GM21528 (cell line): Measurements from ENCODE around the gene HCFC1R1.
"Not testable (repeated sequence)": the region's sequence is repeated elsewhere in the genome, so short reads cannot be mapped to it uniquely, and the experiment has no call there.

Experiments used
- ATAC-seq: cut with Tn5 transposase; IDR thresholded peaks from one replicate; pipeline ENCODE4 v1.9.1; 2021; ENCODE audit warnings: mild to moderate bottlenecking, moderate library complexity; ENCODE audit not compliant: unreplicated experiment, low FRiP score

HCFC1R1 gene, protein sequence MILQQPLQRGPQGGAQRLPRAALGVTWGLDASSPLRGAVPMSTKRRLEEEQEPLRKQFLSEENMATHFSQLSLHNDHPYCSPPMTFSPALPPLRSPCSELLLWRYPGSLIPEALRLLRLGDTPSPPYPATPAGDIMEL

DNA sequence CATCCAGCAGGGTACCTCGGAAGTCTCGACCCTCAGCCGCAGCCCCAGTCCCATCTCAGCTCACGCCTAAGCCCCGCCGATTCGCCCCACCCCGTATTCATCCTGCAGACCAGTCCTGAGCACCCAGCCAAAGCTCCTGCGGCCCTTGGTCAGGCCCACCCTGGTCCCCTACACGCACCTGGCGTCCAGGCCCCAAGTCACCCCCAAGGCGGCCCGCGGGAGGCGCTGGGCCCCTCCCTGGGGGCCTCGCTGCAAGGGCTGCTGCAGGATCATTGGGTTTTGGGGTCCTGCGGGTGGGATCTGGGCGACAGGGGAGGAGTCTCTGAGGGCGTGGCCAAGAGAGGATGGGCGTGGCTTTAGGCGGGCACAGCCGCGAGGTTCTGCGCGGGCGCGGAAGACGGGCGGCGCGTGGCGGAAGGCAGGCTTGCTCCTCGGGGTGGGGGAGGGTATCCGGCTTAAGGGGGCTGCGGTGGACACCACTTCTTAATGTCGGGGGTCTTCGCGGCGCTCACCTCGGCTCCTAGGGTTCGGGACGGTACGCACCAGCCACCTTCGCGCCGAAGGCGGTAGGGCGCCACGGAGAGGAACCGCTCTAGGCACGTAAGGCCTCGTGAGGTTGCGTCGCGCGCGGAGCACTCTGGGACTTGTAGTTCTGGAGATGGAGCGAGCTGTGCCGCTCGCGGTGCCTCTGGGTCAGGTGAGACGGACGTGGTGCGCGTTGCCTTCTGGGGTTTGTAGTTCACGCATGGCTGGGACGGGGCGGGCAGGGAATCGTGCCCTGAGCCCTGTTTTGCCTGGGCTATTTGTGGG is at the start of gene HCFC1R1, which contains the start of gene THOC6:
Gene HCFC1R1 (minus strand): TSS at position 274 of the 810 bp plus-strand sequence. CDS start 1 bp downstream, at position 273.
Gene THOC6 (plus strand): TSS at position 367 of the 810 bp plus-strand sequence. CDS start 292 bp downstream, at position 659.
- peak; percentile 74 for ATAC-seq

DNA sequence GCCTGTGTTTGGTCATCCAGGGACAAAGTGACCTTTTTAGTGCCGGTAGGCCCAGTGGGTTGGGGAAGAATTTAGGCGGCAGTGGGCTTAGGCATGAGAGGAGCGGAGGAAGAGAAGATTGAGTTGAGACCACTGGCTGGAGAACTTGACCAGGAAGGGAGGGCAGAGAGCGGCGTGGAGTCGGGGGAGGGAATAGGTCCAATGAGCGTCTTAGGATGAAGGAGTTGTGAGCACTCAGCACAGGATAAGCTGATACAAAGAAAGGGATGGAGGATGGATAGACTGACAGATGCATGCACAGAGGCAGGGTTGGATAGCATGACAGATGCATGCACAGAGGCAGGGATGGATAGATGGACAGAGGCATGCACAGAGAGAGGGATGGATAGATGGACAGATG is 49.7 kb upstream of the HCFC1R1 start:
- no peak for ATAC-seq

DNA sequence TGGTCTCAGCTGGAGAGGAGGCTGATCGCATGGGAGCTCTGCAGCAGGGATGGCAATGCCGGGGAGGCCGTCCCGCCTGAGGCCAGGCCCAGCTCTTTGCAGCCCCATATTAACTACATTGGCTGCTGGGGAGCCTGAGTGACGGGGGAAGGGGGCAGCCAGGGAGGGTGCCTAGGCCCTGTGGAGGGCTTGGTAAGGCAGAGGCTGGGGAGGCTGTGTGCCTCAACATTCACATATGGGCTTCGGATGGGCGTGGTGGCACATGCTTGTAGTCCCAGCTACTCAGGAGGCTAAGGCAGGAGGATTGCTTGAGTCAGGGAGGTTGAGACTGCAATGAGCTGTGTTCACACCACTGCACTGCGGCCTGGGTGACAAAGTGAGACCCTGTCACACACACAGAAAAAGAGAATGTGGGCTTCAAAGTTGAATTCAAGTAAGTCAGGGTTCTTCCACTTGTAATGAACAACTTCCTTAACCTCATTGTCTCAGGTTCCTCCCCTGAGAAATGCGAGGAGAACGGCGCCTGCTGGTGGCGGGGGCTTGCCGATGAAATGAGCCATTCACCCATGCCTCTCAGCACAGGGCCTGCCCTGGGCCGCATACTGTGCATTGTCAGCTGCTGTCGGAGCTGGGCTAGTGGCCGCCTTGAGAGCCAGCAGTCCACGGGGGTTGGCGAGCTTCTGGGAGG is 49.0 kb upstream of the HCFC1R1 start:
- ATAC-seq = not testable (repeated sequence)

DNA sequence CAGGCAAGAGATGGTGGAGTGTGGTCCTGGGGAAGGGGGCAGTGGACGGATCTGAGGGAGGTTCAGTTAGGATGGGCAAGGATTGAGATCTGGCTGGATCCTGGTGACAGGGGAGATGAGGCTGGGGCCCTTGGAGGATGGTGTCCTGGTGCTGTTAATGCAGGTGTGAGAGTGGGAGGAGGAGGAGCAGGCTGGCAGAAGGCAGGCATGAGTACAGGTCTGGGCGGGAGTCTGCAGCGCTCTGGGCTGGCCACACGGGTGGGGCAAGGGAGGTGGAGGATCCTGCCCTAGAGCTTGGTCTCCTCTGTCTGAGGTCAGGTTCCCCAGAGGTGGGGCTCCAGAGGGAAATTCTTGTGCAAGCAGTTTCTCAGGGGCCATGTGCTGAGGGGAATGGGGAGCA is 48.4 kb upstream of the HCFC1R1 start:
- ATAC-seq = not testable (repeated sequence)

DNA sequence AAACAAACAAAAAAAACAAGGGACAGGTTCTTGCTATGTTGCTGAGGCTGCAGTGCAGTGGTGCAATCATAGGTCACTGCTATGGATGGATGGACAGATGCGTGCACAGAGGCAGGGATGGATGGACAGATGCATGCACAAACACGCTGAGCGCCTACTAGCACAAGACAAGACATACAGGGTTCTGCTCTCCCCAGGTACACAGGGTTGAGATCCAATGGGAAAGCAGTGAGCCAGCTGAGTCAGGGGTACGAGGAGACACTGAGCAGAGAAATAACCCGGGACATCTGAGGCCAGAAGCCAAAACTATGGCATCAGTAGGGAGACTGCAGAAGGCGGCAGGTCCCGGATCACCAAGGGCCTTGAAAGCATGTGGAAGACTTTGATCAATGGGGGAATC is 47.9 kb upstream of the HCFC1R1 start:
- no peak for ATAC-seq

DNA sequence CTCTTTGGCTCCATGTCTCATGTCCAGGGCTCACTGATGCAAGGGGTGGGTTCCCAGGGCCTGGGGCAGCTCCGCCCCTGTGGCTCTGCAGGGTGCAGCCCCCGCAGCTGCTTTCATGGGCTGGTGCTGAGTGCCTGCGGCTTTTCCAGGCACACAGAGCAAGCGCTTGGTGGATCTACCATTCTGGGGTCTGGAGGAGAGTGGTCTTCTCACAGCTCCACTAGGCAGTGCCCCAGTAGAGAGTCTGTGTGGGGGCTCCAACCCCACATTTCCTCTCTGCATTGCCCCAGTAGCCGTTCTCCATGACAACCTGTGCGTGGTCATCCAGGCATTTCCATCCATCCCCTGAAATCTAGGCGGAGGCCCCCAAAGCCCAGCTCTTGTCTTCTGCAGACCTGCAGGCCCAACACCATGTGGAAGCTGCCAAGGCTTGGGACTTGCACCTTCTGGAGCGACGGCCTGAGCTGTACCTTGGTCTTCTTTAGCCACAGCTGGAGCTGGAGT is 46.9 kb upstream of the HCFC1R1 start:
- no peak for ATAC-seq

DNA sequence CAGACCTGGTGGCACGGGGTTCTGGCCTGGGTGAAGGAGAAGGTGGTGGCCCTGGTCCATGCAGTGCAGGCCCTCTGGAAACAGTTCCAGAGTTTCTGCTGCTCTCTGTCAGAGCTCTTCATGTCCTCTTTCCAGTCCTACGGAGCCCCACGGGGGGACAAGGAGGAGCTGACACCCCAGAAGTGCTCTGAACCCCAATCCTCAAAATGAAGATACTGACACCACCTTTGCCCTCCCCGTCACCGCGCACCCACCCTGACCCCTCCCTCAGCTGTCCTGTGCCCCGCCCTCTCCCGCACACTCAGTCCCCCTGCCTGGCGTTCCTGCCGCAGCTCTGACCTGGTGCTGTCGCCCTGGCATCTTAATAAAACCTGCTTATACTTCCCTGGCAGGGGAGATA is 45.4 kb upstream of the HCFC1R1 start:
- not testable (repeated sequence) for ATAC-seq

DNA sequence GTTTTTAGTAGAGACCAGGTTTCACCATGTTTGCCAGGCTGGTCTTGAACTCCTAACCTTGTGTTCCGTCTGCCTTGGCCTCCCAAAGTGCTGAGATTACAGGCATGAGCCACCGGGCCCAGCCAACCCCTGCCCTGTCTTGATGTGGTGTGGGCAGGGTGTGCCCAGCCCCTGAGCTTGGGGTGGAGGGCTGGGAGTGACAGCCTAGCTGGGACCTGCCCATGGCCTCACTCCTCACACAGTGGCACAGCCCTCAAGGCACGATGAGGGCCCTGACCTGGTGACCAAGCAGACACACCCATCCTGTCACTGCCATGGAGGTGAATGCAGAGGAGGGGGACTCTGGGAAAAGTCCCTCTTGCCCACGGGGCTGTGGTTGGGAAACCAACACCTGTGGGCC is 44.7 kb upstream of the HCFC1R1 start:
- ATAC-seq = no peak

DNA sequence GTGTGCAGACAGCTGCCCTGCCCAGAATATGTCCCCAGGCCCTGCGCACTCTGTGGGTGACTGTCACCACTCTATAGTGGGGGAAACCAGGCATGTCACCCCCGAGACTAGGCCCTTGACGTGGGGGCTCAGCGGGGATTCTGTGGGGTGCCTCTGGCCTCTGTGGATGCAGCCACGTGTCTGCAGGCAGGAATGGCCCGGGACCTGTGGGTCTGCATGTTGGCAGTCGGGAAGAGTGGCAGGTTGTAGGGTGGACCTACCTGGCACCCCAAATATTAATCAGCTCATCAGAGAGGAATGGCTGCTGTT is 42.7 kb upstream of the HCFC1R1 start:
- ATAC-seq = no peak

DNA sequence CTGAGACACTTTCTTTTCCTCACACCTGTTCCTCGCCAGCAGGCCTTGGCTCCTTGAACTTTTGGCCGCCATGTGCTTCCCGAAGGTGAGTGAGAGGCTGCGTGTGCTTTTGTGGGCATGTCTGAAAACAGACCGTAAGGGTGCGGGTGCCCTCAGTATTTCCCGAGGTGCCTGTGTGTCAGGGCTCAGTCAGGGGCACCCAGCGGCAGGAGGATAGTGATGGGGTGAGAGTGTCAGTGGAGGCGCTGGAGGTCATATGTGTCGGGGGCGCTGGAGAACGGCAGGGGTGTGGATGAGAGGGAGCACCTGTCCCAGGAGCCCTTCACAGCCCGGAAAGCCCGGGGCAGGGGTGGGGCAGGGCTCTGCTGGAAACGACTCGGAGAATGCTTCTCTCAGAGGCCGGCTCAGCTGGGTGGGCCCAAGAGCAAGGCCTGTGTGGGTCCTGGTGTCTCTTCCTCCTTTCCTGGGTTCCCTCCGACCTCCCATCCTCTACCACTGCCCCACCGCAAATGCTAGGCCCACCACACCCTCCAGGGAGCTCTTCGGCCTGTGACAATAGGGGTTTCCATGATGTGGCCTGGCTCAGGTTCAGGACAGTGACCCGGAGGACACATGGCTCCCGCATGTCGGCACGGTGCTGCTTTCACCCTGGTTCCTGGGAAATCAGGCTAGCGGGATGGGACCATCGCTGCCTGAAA is 42.1 kb upstream of the HCFC1R1 start:
- ATAC-seq = no peak

DNA sequence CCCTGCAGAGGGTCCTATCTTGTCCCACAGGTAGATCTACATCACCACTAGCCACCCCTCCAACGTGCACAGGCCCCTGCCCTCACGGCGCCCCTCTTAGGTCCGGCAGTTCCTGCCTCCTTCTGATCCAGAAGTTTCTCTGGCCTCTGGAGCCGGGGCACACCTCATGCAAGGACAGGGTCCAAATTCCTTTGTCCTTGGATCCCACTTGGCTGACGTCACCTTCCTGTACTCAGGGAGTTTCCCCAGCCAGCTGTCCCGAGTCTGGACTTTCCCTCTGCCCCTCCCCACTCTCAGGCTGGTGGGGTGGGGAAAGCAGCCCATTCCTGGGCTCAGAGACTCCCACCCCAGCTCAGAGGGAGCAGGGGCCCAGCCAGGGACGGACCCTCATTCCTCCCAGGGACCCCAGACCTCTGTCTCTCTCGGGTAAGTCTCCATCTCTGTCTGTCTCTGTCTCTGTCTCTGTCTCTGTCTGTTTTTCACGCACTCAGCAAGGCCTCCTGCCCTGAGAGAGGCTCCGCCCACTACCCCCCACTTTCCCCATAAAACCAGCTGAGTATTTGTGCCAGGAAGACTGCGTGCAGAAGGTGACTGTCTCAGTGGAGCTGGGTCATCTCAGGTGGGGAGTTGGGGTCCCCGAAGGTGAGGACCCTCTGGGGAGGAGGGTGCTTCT is 41.5 kb upstream of the HCFC1R1 start, which contains the start of gene IL32:
Gene IL32 (plus strand): TSS at position 572 of the 673 bp plus-strand sequence. CDS start 172 bp downstream, outside the sequence.
- no peak for ATAC-seq

DNA sequence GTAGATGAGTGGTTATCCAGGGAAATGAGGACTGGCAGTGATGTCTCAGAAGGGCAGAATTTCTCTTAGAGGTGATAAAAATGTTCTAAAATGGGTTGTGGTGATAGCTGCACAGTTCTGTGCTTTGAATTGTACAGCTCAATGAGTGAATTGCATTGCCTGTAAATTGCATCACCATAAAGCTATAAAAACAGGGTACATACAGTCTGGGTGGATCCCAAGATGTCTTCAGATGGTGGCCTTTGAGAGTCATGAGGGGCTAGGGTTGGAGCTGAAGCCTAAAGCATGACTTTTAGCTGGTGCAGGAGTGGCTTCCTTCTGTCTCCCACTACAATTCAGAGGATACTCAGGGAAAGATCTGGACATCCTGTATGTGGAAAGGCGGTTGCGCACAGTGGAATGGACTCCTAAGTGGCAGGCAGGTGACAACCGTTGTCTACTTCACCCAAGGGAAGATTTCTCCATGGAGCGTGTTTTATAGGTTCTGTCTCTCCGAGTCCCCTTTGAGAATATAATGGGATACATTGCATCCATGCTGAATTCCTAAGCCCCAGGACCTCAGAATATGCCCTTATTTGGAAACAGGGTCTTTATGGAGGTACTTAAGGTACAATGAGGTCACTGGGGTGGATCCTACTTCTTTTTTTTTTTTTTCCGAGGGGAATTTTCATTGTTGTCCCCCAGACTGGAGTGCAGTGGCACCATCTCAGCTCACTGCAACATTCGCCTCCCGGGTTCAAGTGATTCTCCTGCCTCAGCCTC is 40.1 kb upstream of the HCFC1R1 start:
- ATAC-seq = no peak

DNA sequence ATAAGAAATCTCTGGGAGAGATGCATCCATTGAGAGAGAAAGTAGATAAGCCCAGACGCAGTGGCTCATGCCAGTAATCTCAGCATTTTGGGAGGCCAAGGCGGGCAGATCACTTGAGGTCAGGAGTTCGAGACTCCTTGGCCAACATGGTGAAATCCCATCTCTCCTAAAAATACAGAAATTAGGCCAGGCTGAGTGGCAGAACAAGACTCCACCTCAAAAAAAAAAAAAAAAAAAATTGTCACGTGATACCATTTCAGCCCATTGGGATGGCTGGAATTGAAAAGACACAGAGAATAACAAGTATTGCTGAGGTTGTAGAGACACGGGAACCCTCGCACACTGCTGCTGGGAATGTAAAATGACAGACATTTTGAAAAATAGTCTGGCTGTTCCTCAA is 38.8 kb upstream of the HCFC1R1 start:
- ATAC-seq = no peak

DNA sequence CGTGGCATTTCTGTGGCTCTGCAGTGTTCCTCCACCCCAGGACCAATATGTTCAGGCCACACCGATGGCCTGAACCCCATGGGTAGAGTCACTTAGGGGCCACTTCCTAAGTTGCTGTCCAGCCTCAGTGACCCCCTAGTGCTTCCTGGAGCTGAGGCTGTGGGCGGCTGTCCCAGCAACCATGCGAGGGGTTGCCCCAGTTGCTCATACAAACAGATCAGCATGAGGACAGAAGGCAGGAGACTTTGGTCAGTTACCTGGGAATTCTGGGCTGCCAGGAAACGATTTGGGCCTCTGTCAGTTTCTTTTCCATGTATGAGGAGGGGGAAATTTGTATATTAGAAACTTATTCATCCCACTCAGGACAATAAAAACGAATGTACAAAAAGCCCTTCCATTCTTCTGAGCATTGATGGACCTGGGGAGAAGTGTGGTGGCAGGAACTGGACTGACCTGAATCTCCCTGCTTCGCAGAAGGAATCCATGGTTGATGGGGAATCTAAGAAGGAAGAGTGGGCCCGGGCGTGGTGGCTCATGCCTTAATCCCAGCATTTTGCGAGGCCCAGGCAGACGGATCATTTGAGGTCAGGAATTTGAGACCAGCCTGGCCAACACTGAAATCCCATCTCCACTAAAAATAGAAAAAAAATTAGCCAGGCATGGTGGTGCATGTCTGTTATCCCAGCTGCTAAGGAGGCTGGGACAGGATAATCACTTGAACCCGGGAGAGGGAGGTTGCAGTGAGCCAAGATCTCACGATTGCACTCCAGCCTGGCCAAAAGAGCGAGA is 36.8 kb upstream of the HCFC1R1 start:
- ATAC-seq = no peak

DNA sequence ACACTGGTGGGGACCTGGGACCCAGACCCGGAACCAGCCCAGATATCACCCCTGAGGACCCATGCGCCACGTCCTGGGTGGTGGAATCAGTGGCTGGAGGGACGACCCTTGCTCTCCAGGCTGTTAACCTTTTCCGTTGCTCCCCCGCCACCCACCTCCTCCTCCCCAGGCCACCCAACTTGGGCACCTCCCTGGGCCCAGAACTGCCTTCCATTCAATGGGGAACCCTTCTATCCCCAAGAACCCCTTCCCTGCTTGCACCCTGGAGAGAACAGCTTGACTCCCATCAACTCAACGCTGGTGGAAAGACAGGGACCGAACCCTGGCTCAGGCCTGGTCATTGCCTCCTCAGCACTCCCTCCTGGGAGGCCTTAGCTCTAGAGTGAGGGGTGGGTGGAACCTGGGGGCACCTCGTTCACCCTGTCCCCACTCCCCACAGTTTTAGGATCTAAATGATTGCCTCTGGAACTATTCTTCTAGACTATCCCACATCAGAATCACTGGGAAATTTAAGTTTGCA is 36.0 kb upstream of the HCFC1R1 start:
- no peak for ATAC-seq

DNA sequence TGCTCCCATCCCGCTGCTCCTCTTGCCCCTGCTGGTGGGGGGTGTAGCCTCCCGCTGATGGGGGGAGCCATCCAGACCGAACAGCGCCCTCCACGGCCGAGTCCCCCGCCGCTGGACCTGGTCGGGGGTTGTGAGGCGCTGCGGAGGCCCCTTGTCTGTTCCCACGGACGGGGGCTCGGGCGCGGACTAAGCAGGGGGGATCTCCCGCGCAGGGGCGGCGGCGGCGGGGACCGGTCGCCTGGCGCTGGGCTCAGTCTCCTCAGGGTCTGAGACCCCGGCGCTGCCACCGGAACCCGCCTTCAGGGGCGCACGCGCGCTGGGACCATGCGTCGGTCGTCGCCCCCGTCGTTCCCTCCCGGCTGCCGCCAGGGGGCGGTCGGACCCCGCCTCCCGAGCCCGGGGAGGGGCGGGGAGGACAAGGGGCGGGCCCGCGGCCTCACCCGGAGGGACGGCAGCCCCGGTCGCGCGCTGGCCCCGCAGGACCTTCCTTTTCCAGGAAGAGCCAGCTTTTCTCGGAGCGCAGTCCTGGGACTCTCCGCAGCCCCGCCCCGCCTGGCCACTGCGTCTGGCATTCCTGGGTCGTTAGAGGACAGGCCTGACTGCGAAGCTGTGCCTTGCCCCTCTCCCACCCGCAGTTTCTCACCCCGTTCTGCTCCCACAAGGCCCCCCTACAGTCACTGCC is 35.4 kb upstream of the HCFC1R1 start:
- ATAC-seq = peak; percentile 77

DNA sequence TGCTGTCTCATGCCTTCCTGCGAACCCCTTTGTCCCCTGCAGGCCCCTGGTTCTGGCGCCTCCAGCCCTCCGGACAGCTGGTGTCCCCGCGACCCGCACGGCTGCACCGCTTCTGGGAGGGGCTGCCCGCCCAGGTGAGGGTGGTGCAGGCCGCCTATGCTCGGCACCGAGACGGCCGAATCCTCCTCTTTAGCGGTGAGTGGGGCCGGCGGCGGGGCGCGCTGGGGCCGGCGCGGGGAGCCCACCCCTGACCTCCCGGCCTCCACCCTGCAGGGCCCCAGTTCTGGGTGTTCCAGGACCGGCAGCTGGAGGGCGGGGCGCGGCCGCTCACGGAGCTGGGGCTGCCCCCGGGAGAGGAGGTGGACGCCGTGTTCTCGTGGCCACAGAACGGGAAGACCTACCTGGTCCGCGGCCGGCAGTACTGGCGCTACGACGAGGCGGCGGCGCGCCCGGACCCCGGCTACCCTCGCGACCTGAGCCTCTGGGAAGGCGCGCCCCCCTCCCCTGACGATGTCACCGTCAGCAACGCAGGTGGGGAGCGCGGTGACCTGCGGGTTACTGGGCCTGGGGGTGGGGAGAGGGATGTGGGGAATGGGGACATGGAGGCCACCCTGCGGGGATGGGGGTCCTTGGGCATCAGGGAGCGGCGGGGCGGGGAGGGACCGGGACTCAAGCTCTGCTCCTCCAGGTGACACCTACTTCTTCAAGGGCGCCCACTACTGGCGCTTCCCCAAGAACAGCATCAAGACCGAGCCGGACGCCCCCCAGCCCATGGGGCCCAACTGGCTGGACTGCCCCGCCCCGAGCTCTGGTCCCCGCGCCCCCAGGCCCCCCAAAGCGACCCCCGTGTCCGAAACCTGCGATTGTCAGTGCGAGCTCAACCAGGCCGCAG is 34.6 kb upstream of the HCFC1R1 start:
- no peak for ATAC-seq
